Measurements from ENCODE around the gene MCEE. TPM values are rescaled to one million over a fixed set of nuclear protein-coding genes. Genes with fewer than 3 reads are reported as not detected.
"Not testable (repeated sequence)": the region's sequence is repeated elsewhere in the genome, so short reads cannot be mapped to it uniquely, and the experiment has no call there.

MCEE gene
- total RNA-seq, 1 experiment from 2014 or later: 10.9 TPM

DNA sequence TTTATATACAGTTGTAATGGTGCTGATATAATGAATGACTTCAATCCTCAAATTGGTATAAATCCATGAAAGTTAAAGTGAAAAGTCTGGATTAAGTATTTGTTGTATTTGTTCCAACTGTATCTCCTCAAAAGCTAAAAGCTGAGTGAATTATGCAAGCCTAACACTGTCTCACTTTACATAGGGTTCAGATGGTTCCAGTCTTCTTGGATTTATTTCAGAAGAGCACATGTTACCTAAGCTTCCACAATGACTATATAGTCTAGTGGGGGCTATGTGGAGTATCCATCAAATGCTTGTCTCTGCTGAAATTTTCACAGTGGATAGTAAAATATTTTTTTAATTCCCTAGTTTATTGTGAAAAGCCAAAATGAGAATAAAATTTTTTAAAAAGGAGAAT is 13.0 kb downstream of the MCEE start:
- H3K79me2 ChIP-seq (ENCODE audit: low read length): no peaks in the 10 kb centered on the region
- POLR2A ChIA-PET (ENCODE audit: unreplicated experiment): no interaction called here
- no peaks in the 10 kb centered on the region for H3K9me2 ChIP-seq (replicated peaks; ENCODE audit: low read length)
- H3K4me1 ChIP-seq (ENCODE audit: insufficient read depth, low read length): no peaks in the 10 kb centered on the region
- intact Hi-C loops (cut with micrococcal nuclease): no loop called here
- H3K4me2 ChIP-seq (ENCODE audit: low read length): no peak overlapping the region
- CTCF ChIA-PET: no interaction called here
- H3F3A ChIP-seq (ENCODE audit: low read length, unreplicated experiment): no peaks in the 10 kb centered on the region
- no peak overlapping the region for H3K4me3 ChIP-seq (ENCODE audit: low read length)
- H3K36me3 ChIP-seq (ENCODE audit: low read depth, low read length): no peaks in the 10 kb centered on the region
- BruUV-seq (replicated peaks): no TSS peak
- H4K20me1 ChIP-seq (ENCODE audit: low read length): no peaks in the 10 kb centered on the region
- no peak for ATAC-seq
- DNase-seq: no peak
- no peaks in the 10 kb centered on the region for H3K27me3 ChIP-seq (ENCODE audit: low read length)
- TF ChIP-seq, protein P1, sequence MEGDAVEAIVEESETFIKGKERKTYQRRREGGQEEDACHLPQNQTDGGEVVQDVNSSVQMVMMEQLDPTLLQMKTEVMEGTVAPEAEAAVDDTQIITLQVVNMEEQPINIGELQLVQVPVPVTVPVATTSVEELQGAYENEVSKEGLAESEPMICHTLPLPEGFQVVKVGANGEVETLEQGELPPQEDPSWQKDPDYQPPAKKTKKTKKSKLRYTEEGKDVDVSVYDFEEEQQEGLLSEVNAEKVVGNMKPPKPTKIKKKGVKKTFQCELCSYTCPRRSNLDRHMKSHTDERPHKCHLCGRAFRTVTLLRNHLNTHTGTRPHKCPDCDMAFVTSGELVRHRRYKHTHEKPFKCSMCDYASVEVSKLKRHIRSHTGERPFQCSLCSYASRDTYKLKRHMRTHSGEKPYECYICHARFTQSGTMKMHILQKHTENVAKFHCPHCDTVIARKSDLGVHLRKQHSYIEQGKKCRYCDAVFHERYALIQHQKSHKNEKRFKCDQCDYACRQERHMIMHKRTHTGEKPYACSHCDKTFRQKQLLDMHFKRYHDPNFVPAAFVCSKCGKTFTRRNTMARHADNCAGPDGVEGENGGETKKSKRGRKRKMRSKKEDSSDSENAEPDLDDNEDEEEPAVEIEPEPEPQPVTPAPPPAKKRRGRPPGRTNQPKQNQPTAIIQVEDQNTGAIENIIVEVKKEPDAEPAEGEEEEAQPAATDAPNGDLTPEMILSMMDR (conservative IDR thresholded peaks at IDR 0.05; ENCODE audit: low read depth, low read length): no peak
- TF ChIP-seq EZH2 (IDR thresholded peaks at IDR 0.05; ENCODE audit: low read length, unreplicated experiment) (no peak), EZH2phosphoT487 (IDR thresholded peaks at IDR 0.05; ENCODE audit: borderline replicate concordance, low read length) (no peak)
- H3K9ac ChIP-seq (ENCODE audit: low read length): no peak overlapping the region
- H3K9me3 ChIP-seq (ENCODE audit: low read length): no peaks in the 10 kb centered on the region
- no peak overlapping the region for H3K27ac ChIP-seq (ENCODE audit: low read length)
- H2AFZ ChIP-seq (ENCODE audit: low read length): no peak overlapping the region

DNA sequence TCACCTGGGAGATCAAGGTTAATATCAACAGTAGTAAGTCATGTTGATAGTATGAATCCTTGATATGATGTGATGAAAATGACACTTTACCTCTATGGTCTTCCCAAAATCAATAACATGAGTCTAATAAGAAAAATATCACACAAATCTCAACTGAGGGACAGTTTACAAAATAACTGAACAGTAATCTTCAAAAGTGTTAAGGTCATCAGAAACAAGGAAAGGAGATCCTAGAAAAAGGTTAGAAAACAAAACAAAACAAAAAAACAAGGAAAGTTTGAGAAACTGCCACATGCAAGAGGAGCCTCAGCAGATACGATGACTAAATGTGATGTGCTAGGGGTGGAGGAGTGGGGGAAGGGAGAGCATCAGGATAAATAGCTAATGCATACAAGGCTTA is 16.2 kb downstream of the MCEE start:
- Histone ChIP-seq H3K79me2 (ENCODE audit: low read length) (no peaks in the 10 kb centered on the region), H3K4me1 (ENCODE audit: insufficient read depth, low read length) (no peaks in the 10 kb centered on the region), H3F3A (ENCODE audit: low read length, unreplicated experiment) (no peaks in the 10 kb centered on the region), H3K9me3 (ENCODE audit: low read length) (no peaks in the 10 kb centered on the region), H3K4me2 (ENCODE audit: low read length) (no peak overlapping the region), H3K9me2 (replicated peaks; ENCODE audit: low read length) (no peaks in the 10 kb centered on the region), H3K9ac (ENCODE audit: low read length) (no peak overlapping the region), H2AFZ (ENCODE audit: low read length) (no peak overlapping the region), H3K27ac (ENCODE audit: low read length) (no peak overlapping the region), H4K20me1 (ENCODE audit: low read length) (no peaks in the 10 kb centered on the region), H3K27me3 (ENCODE audit: low read length) (no peaks in the 10 kb centered on the region), H3K36me3 (ENCODE audit: low read depth, low read length) (peaks cover 2% of the 10 kb centered on the region; the same call in 1 of the 2 replicates), H3K4me3 (ENCODE audit: low read length) (no peak overlapping the region)
- ChIA-PET POLR2A (ENCODE audit: unreplicated experiment) (no interaction called here), CTCF (no interaction called here)
- TF ChIP-seq EZH2phosphoT487 (IDR thresholded peaks at IDR 0.05; ENCODE audit: borderline replicate concordance, low read length) (no peak), EZH2 (IDR thresholded peaks at IDR 0.05; ENCODE audit: low read length, unreplicated experiment) (no peak)
- TF ChIP-seq, protein P1 (conservative IDR thresholded peaks at IDR 0.05; ENCODE audit: low read depth, low read length): no peak
- ATAC-seq (no peak), DNase-seq (no peak)
- intact Hi-C loops (cut with micrococcal nuclease): no loop called here
- no TSS peak for BruUV-seq (replicated peaks)

DNA sequence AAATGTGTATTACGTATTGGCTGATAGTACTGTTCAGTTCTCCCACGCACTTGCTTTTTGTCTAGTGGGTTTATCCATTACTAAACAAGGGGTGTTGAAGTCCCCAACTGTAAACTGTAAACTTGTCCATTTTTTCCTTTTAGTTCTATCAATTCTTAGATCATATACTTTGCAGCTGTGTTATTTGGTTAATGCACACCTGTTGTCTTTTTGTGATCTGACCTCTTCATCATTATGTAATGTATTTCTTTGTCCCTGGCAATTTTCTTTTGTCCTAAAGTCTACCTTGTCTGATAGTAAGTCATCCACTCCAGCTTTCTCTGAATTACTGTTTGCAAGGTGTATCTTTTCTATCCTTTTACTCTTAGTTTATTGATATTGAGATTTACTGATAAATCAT is 21.9 kb downstream of the MCEE start:
- TF ChIP-seq, protein P1 (conservative IDR thresholded peaks at IDR 0.05; ENCODE audit: low read depth, low read length): no peak
- TF ChIP-seq EZH2phosphoT487 (IDR thresholded peaks at IDR 0.05; ENCODE audit: borderline replicate concordance, low read length) (no peak), EZH2 (IDR thresholded peaks at IDR 0.05; ENCODE audit: low read length, unreplicated experiment) (no peak)
- no peaks in the 10 kb centered on the region for H3K27me3 ChIP-seq (ENCODE audit: low read length)
- H3K9me3 ChIP-seq (ENCODE audit: low read length): no peaks in the 10 kb centered on the region
- no peaks in the 10 kb centered on the region for H3K9me2 ChIP-seq (replicated peaks; ENCODE audit: low read length)
- H3K4me2 ChIP-seq (ENCODE audit: low read length): no peak overlapping the region
- intact Hi-C loops (cut with micrococcal nuclease): no loop called here
- no peaks in the 10 kb centered on the region for H3F3A ChIP-seq (ENCODE audit: low read length, unreplicated experiment)
- ChIA-PET CTCF (no interaction called here), POLR2A (ENCODE audit: unreplicated experiment) (no interaction called here)
- no peaks in the 10 kb centered on the region for H3K79me2 ChIP-seq (ENCODE audit: low read length)
- BruUV-seq (replicated peaks): TSS peak; percentile 8
- H3K36me3 ChIP-seq (ENCODE audit: low read depth, low read length): peaks cover 2% of the 10 kb centered on the region; the same call in 1 of the 2 replicates
- H4K20me1 ChIP-seq (ENCODE audit: low read length): no peaks in the 10 kb centered on the region
- ATAC-seq: no peak
- H2AFZ ChIP-seq (ENCODE audit: low read length): no peak overlapping the region
- H3K4me3 ChIP-seq (ENCODE audit: low read length): no peak overlapping the region
- no peaks in the 10 kb centered on the region for H3K4me1 ChIP-seq (ENCODE audit: insufficient read depth, low read length)
- no peak overlapping the region for H3K27ac ChIP-seq (ENCODE audit: low read length)
- no peak for DNase-seq
- no peak overlapping the region for H3K9ac ChIP-seq (ENCODE audit: low read length)

DNA sequence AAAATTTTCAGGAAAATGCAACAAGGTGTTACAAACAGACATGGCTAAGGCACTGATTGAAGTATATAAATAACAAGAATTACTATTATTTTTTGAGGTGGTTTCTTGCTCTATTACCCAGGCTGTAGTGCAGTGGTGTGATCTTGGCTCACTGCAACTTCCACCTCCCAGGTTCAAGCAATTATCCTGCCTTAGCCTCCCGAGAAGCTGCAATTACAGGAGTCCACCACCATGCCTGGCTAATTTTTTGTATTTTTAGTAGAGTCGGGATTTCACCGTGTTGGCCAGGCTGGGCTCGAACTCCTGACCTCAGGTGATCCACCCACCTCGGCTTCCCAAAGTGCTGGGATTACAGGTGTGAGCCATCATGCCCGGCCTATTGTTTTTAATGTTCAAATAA is 23.6 kb downstream of the MCEE start:
- H3K27ac ChIP-seq (ENCODE audit: low read length); H3K4me3 ChIP-seq (ENCODE audit: low read length); H3K4me1 ChIP-seq (ENCODE audit: insufficient read depth, low read length); H4K20me1 ChIP-seq (ENCODE audit: low read length); H3K9me2 ChIP-seq (replicated peaks; ENCODE audit: low read length); ATAC-seq; H3K27me3 ChIP-seq (ENCODE audit: low read length); CTCF ChIA-PET; POLR2A ChIA-PET (ENCODE audit: unreplicated experiment); BruUV-seq (replicated peaks); H3F3A ChIP-seq (ENCODE audit: low read length, unreplicated experiment); H3K36me3 ChIP-seq (ENCODE audit: low read depth, low read length); intact Hi-C loops (cut with micrococcal nuclease); H2AFZ ChIP-seq (ENCODE audit: low read length); H3K4me2 ChIP-seq (ENCODE audit: low read length); H3K79me2 ChIP-seq (ENCODE audit: low read length); DNase-seq; H3K9ac ChIP-seq (ENCODE audit: low read length); H3K9me3 ChIP-seq (ENCODE audit: low read length): not testable (repeated sequence)
